ENCODE data around the gene VASP.

DNA sequence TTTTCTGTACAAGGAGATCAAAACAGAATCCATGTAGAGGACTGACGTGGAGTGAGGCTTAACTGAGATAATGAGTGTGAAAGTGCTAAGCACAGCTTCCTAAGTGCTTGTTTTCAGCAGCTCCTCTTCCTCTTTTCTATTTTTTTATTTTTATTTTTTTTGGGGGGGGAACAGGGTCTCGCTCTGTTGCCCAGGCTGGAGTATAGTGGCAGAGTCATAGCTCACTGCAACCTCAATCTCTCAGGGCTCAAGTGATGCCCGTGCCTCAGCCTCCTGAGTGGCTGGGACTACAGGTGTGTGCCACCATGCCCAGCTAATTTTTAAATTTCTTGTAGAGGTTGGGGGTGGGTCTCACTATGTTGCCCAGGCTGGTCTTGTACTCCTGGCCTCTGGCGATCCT lies 45.1 kb upstream of the VASP start:
- no peak for TF ChIP-seq EZH2 (IDR thresholded peaks at IDR 0.05; ENCODE audit: borderline replicate concordance, low read depth, low read length, poor library complexity, severe bottlenecking)
- no peak for TF ChIP-seq CTCF (conservative IDR thresholded peaks at IDR 0.05; ENCODE audit: low read depth, low read length)

Data from A673 (cell line).